Skeletal muscle tissue (tissue), 4 donors: Measurements from ENCODE around the gene HSD17B10. TPM values are rescaled to one million over a fixed set of nuclear protein-coding genes. Genes with fewer than 3 reads are reported as not detected.
A peak's percentile ranks its signal among the peaks of the same experiment; 100 is the strongest.

ENCODE experiments used
- H3K27ac ChIP-seq: one replicate; pipeline ENCODE4 v1.7.0; 2013; ENCODE audit warnings: mild to moderate bottlenecking, low read depth, low read length, inconsistent platforms
- H3K27me3 ChIP-seq, 3 donors: one replicate each; pipeline ENCODE4 v1.7.0; 2013; ENCODE audit warnings: low read length in 3 of 3; ENCODE audit not compliant: control insufficient read depth in 3 of 3, insufficient read depth in 3 of 3
- H3K36me3 ChIP-seq, 3 donors: one replicate each; pipeline ENCODE4 v1.7.0; 2013; ENCODE audit warnings: low read length in 3 of 3; ENCODE audit not compliant: control insufficient read depth in 3 of 3, insufficient read depth in 3 of 3
- H3K4me1 ChIP-seq, 3 donors: one replicate each; pipeline ENCODE4 v1.7.0; 2013; ENCODE audit warnings: low read length in 3 of 3, mild to moderate bottlenecking in 3 of 3; ENCODE audit not compliant: control insufficient read depth in 3 of 3, insufficient read depth in 3 of 3
- H3K4me3 ChIP-seq, 3 donors: one replicate each; pipeline ENCODE4 v1.7.0; 2013; ENCODE audit warnings: low read length in 3 of 3
- H3K9ac ChIP-seq, 3 donors: one replicate each; pipeline ENCODE4 v1.7.0; 2013; ENCODE audit warnings: low read length in 3 of 3, mild to moderate bottlenecking in 3 of 3, moderate library complexity in 2 of 3, low read depth in 1 of 3
- H3K9me3 ChIP-seq, 3 donors: one replicate each; pipeline ENCODE4 v1.7.0; 2013; ENCODE audit warnings: low read length in 3 of 3; ENCODE audit not compliant: control insufficient read depth in 3 of 3
- total RNA-seq: library from RNA; depleted of rRNA; stranded (reverse); fragments of >200 nt; gene quantifications from one replicate; pipeline ENCODE4 v1.2.3, GENCODE V29; 2014
- donor health status: Osteomylitis.

The HSD17B10 gene
- total RNA-seq, 1 donor from 2014 or later = 62.1 TPM

- H3K9ac ChIP-seq = no peak overlapping the region
- H3K9me3 ChIP-seq = no peaks in the 10 kb centered on the region
- H3K4me1 ChIP-seq = peaks cover 9 to 22% (median 13%) of the 10 kb centered on the region in 3 donors
- no peak overlapping the region for H3K27ac ChIP-seq
- H3K27me3 ChIP-seq = peaks cover 0 to 4% (median 0%) of the 10 kb centered on the region in 3 donors
- no peaks in the 10 kb centered on the region for H3K36me3 ChIP-seq
- H3K4me3 ChIP-seq = no peak overlapping the region
Measured at GRCh38 chrX:53438832-53439230, 4.7 kb upstream of the HSD17B10 start.

- H3K27me3 ChIP-seq = peaks cover 0 to 6% (median 0%) of the 10 kb centered on the region in 3 donors
- H3K27ac ChIP-seq = no peak overlapping the region
- no peaks in the 10 kb centered on the region for H3K9me3 ChIP-seq
- H3K4me1 ChIP-seq = peaks cover 13 to 27% (median 14%) of the 10 kb centered on the region in 3 donors
- no peaks in the 10 kb centered on the region for H3K36me3 ChIP-seq
- no peak overlapping the region for H3K4me3 ChIP-seq
- no peak overlapping the region for H3K9ac ChIP-seq
Measured at GRCh38 chrX:53438174-53438831, 4.1 kb upstream of the HSD17B10 start.

DNA sequence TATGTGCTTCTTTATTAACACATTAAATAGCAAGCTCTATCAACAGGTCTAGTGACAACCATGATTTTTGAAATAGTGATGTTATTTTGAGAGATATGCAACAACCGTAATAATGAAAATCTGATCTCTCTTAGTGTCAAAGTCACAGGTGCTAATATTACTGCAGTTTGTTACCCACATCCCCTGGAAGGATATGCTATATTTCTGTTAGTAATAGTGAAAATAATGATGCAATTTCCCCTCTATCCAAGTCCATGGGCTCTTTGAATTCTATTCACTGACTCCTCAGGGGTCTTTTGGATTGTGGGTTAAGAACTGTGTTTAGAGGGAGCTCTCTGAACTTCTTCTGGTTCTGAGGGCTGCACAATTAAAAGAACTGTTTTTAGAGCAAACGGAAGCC, 3.0 kb upstream of the HSD17B10 start:
- H3K36me3 ChIP-seq = peaks cover 2% of the 10 kb centered on the region in 3 donors
- H3K9ac ChIP-seq = no peak overlapping the region
- peaks cover 13 to 25% (median 14%) of the 10 kb centered on the region in 3 donors for H3K4me1 ChIP-seq
- peaks cover 0 to 6% (median 0%) of the 10 kb centered on the region in 3 donors for H3K27me3 ChIP-seq
- no peak overlapping the region for H3K27ac ChIP-seq
- no peak overlapping the region for H3K4me3 ChIP-seq
- H3K9me3 ChIP-seq = no peaks in the 10 kb centered on the region

GRCh38 chrX:53435997-53436396, 1.8 kb upstream of the HSD17B10 start:
- Histone ChIP-seq H3K27me3 (peaks cover 0 to 2% (median 0%) of the 10 kb centered on the region in 3 donors), H3K4me1 (peaks cover 11 to 19% (median 12%) of the 10 kb centered on the region in 3 donors), H3K27ac (no peak overlapping the region), H3K36me3 (peaks cover 9 to 14% (median 14%) of the 10 kb centered on the region in 3 donors), H3K9ac (no peak overlapping the region), H3K4me3 (no peak overlapping the region), H3K9me3 (no peaks in the 10 kb centered on the region)

GRCh38 chrX:53430231-53430630, 3.9 kb downstream of the HSD17B10 start:
- peaks cover 0 to 2% (median 0%) of the 10 kb centered on the region in 3 donors for H3K27me3 ChIP-seq
- no peak overlapping the region for H3K27ac ChIP-seq
- no peak overlapping the region for H3K4me3 ChIP-seq
- H3K36me3 ChIP-seq = peaks cover 11 to 22% (median 20%) of the 10 kb centered on the region in 3 donors
- H3K9me3 ChIP-seq = no peaks in the 10 kb centered on the region
- H3K4me1 ChIP-seq = peaks cover 5 to 12% (median 6%) of the 10 kb centered on the region in 3 donors
- no peak overlapping the region for H3K9ac ChIP-seq

DNA sequence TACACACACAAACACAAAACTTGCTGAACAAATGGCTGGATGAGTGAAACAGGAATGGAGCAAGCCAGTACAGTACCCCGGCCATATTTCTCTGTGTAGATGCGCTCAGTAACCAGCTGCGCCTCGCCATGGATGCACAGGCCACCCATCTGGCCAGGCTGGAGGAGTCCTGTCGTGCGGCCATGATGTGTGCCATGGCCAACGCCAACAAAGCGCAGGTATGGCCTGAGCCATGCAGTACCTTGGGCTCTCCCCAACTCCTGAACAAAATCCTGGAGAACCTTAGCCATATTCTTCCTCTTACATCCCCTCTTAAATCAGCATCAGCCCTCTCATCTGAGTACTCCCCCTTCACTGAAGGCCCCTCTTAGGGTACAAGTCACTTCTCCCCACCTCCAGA, 4.4 kb downstream of the HSD17B10 start:
- peaks cover 0 to 2% (median 0%) of the 10 kb centered on the region in 3 donors for H3K27me3 ChIP-seq
- H3K36me3 ChIP-seq = peaks cover 11 to 22% (median 20%) of the 10 kb centered on the region in 3 donors
- no peaks in the 10 kb centered on the region for H3K9me3 ChIP-seq
- H3K9ac ChIP-seq = no peak overlapping the region
- H3K4me1 ChIP-seq = peaks cover 3 to 10% (median 6%) of the 10 kb centered on the region in 3 donors
- H3K4me3 ChIP-seq = no peak overlapping the region
- no peak overlapping the region for H3K27ac ChIP-seq

DNA sequence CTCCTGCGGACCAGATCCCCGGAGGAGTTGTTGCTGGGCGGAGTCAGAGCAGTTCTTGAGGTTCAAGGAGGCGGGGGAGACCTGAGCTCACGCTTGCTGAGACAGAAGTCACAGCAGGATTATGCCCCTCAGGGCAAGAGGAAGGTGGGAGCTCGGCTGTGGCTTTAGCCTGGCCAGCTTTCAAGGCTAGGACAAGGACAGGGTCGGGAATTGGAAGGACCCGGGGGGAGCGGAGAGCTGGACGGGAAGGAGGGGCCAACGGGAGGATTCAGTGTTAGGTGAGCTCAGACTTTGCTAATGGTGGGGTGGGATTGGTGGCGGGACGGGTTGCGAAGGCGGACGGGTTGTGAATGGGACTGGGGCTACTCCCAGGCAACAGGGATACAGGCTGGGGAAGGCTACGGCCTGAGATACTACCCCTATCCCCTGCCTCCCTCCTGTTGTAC, 11.3 kb downstream of the HSD17B10 start, which contains the start of gene RIBC1:
RIBC1 (plus strand) TSS at position 13 of the 446 bp plus-strand sequence. CDS start 3,404 bp downstream, outside the sequence.
- Histone ChIP-seq H3K36me3 (no peaks in the 10 kb centered on the region), H3K27me3 (no peaks in the 10 kb centered on the region), H3K9me3 (no peaks in the 10 kb centered on the region), H3K9ac (peak within 1 kb of the TSS; percentile 84 to 86 (median 85)), H3K4me1 (peaks cover 18 to 23% (median 19%) of the 10 kb centered on the region in 3 donors), H3K4me3 (peak within 1 kb of the TSS; percentile 77 to 81 (median 77)), H3K27ac (peak within 1 kb of the TSS; percentile 95)

DNA sequence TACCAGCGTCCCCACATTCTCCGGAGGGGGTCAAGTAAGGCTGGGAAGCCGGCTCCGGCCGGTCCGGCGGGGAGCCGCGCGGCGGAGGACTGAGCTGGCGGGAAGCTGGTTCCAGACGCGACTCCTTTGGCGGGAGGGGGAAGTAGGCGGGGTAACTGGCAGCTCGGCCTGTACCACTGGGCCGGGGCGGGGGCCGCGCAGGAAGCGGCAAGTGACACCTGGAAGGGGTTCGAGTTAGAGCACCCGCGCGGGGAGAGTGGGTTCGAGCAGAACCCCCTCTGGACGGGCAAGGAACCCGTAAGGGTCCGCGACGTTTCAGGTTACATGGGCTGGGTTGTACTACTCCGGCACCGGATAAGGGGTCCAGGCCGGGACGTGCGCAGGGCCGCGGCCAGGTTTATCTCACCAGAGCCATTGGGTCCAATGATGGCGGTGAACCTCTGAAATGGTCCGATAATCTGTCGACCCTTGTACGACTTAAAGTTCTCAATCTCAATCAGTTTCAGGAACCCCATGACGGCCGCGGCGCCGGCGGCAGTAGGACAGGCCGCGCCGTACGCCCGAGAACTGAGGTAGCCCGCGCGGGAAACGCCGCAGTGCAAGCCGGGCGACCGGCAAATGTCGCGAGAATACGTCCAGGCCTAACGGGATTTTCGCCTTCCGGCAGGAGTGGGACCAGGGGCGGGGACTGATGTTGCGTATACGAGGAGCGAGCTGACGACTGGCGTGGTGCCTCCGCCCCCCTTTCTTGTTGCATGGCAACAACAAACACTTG, 11.9 kb downstream of the HSD17B10 start, which contains the start of gene SMC1A:
SMC1A (minus strand) TSS at position 569 of the 775 bp plus-strand sequence; CDS start at position 515, 54 bp downstream.
- peak within 1 kb of the TSS; percentile 77 to 81 (median 77) for H3K4me3 ChIP-seq
- no peaks in the 10 kb centered on the region for H3K27me3 ChIP-seq
- no peaks in the 10 kb centered on the region for H3K9me3 ChIP-seq
- peak within 1 kb of the TSS; percentile 84 to 86 (median 85) for H3K9ac ChIP-seq
- peak within 1 kb of the TSS; percentile 95 for H3K27ac ChIP-seq
- no peaks in the 10 kb centered on the region for H3K36me3 ChIP-seq
- peaks cover 18 to 23% (median 19%) of the 10 kb centered on the region in 3 donors for H3K4me1 ChIP-seq

DNA sequence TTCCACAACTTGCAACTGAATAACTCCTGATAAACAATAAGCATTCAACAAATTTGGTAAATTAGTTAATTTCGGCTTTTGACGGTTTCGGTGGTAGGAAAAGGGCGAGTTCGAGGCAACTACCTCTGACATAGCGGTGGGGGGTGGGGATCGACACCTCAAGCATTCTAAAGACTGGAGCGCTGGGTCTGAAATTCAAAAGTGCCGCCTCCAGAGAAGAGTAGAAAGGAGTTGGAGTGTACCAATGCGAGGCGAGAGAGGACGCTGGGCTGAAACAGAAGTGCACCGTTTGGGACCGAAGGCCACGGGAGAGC, 12.4 kb downstream of the HSD17B10 start:
- H3K4me3 ChIP-seq = peak overlapping the region; percentile 77 to 81 (median 77)
- H3K27me3 ChIP-seq = no peaks in the 10 kb centered on the region
- H3K4me1 ChIP-seq = peaks cover 18 to 23% (median 19%) of the 10 kb centered on the region in 3 donors

More for the DNA sequence above, 12.4 kb downstream of the HSD17B10 start:
- peak overlapping the region; percentile 84 to 86 (median 85) for H3K9ac ChIP-seq
- H3K9me3 ChIP-seq = no peaks in the 10 kb centered on the region
- no peaks in the 10 kb centered on the region for H3K36me3 ChIP-seq
- H3K27ac ChIP-seq = peak overlapping the region; percentile 95
